ENCODE measurements around the gene BRD4. TPM values are rescaled to one million over a fixed set of nuclear protein-coding genes. Genes with fewer than 3 reads are reported as not detected.

The BRD4 gene
- total RNA-seq, 3 donors from 2014 or later = 102 to 113 (median 112) TPM

GRCh38 chr19:15196360-15197005, 135.9 kb downstream of the BRD4 start:
- Mint-ChIP-seq H3K27me3 (ENCODE audit: low read depth) (peaks cover 75% of the 10 kb centered on the region), H3K4me1 (ENCODE audit: low read depth) (peaks cover 25% of the 10 kb centered on the region), H3K4me3 (no peak overlapping the region), H3K36me3 (ENCODE audit: insufficient read depth) (no peaks in the 10 kb centered on the region), H3K9me3 (no peaks in the 10 kb centered on the region)
- ATAC-seq = no peak
- DNase-seq = no peak

DNA sequence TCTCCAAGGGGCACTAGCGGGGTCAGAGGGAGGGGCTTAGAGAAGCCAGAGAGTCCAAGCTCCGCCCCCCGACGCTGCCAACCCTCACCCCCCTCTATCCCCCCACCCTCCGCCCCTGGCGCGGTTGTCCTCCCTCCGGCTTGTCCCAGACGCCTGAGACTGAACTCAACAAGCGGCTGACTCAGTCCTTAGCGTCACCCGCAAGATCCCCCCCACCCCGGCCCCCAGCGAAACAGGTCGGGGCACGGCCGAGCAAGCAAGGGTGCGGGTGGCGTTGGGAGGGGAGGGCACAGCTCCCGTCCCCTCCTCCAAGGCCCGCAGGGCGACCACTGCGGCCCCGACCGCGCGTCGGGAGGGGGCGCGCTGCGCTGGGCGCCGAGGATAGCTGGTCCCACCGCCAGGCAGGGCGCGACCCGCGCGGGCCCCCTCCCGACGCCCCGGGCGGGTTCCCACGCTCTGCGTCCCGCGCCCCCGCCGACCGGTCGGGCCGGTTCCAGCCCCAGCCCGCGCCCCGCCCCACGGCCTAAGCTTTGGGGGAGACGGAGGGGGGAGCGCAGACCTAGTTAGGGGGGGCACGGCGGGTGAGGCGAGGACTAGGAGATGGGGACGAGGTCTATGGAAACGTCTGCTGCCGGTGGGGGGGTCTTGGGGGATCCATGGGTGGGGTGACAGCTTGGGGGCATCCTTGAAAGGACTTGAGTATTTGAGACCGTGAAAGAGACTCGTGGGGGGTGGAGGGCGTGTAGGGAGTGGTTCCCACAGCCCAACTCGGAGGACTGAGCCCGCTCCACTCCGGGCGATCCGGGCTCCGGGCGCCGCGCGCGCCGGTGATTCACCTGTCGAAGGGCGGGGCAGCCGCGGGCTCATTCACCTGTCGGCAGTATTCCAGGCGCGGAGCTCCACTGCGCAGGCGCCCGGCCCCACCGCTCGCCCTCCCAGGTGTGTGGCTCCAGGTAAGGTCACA, 136.7 kb downstream of the BRD4 start:
- peak; percentile 74 to 75 for ATAC-seq
- no peak overlapping the region for H3K4me3 Mint-ChIP-seq
- no peaks in the 10 kb centered on the region for H3K36me3 Mint-ChIP-seq (ENCODE audit: insufficient read depth)
- no peaks in the 10 kb centered on the region for H3K9me3 Mint-ChIP-seq
- DNase-seq = no peak
- H3K27me3 Mint-ChIP-seq (ENCODE audit: low read depth) = peaks cover 74% of the 10 kb centered on the region
- peaks cover 21% of the 10 kb centered on the region for H3K4me1 Mint-ChIP-seq (ENCODE audit: low read depth)

GRCh38 chr19:15194938-15195337, 137.4 kb downstream of the BRD4 start:
- Mint-ChIP-seq H3K4me1 (ENCODE audit: low read depth) (peaks cover 21% of the 10 kb centered on the region), H3K4me3 (no peak overlapping the region), H3K27me3 (ENCODE audit: low read depth) (peaks cover 72% of the 10 kb centered on the region), H3K9me3 (no peaks in the 10 kb centered on the region), H3K36me3 (ENCODE audit: insufficient read depth) (no peaks in the 10 kb centered on the region)
- DNase-seq = no peak
- no peak for ATAC-seq

DNA sequence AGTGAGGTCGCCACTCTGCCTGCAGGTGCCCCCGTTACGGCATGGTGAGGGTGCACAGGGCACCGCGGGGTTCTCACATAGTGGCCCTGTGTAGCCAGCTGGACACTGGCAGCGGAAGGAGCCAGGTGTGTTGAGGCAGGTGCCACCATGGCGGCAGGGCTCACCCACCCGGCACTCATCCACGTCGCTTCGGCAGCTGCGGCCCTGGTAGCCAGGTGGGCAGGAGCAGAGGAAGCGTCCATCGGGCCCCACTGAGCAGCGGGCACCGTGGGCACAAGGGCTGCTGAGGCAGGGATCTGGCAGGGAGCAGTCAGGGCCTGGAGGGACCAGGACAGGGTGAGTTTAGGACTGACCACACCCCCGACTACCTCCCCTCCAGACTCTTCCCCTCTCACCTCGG, 140.4 kb downstream of the BRD4 start:
- H3K4me3 Mint-ChIP-seq = no peak overlapping the region

GRCh38 chr19:15191514-15191913, 140.8 kb downstream of the BRD4 start:
- peaks cover 47% of the 10 kb centered on the region for H3K27me3 Mint-ChIP-seq (ENCODE audit: low read depth)
- peaks cover 6% of the 10 kb centered on the region for H3K4me1 Mint-ChIP-seq (ENCODE audit: low read depth)
- H3K9me3 Mint-ChIP-seq = no peaks in the 10 kb centered on the region
- H3K4me3 Mint-ChIP-seq = no peak overlapping the region
- no peak for DNase-seq
- H3K36me3 Mint-ChIP-seq (ENCODE audit: insufficient read depth) = no peaks in the 10 kb centered on the region
- ATAC-seq = no peak

More for the DNA sequence above, 140.4 kb downstream of the BRD4 start:
- ATAC-seq (no peak), DNase-seq (no peak)
- Mint-ChIP-seq H3K4me1 (ENCODE audit: low read depth) (peaks cover 8% of the 10 kb centered on the region), H3K36me3 (ENCODE audit: insufficient read depth) (no peaks in the 10 kb centered on the region), H3K9me3 (no peaks in the 10 kb centered on the region), H3K27me3 (ENCODE audit: low read depth) (peaks cover 52% of the 10 kb centered on the region)

- Mint-ChIP-seq H3K4me3 (no peak overlapping the region), H3K4me1 (ENCODE audit: low read depth) (no peaks in the 10 kb centered on the region), H3K27me3 (ENCODE audit: low read depth) (peaks cover 28% of the 10 kb centered on the region), H3K36me3 (ENCODE audit: insufficient read depth) (no peaks in the 10 kb centered on the region), H3K9me3 (no peaks in the 10 kb centered on the region)
- DNase-seq = no peak
- ATAC-seq = no peak
These were observed 143.5 kb downstream of the BRD4 start for GRCh38 chr19:15188851-15189250.

DNA sequence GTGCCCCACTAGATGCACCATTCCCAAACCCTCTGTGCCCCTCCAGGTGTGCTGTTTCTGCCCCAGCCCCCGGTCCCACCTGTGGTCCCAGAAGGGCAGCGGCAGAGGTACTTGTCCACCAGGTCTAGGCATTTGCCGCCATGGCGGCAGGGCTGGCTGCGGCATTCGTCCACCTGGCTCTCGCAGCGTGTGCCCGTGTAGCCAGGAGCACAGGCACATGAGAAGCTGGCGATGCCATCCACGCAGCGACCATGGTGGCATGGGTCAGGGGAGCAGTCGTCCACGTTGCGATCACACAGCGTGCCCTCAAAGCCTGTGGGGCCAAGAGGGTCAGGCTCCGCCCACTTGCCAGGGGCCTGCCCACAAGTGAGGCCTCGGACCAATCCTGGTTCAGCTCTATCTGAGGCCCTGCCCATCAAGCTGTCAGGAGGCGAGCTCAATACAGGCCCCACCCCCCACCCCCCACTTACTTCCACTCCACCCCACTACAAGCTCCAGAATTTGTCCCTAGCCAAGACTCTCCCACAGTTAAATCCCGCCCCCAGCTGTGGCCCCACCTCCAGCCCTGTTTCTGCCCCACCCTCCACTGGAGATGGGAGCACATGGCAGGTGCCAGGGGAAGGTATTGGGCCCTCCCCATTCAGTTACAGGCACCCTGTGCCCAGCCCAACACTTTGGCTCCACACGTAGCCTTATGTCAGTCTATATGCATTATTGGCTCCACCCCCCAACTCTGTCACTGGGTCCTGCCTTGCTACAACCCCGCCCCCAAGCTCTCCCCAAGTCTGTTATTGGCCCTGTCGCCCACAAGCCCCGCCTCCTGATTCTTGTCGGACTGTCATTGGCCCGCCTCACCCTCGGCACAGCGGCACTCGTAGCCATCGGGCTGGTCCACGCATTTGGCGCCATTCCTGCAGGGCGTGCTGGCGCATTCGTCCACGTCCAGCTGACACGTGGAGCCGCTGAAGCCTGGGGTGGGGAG, 145.0 kb downstream of the BRD4 start:
- Mint-ChIP-seq H3K9me3 (no peaks in the 10 kb centered on the region), H3K4me1 (ENCODE audit: low read depth) (no peaks in the 10 kb centered on the region), H3K27me3 (ENCODE audit: low read depth) (peaks cover 14% of the 10 kb centered on the region), H3K36me3 (ENCODE audit: insufficient read depth) (no peaks in the 10 kb centered on the region), H3K4me3 (no peak overlapping the region)
- DNase-seq (no peak), ATAC-seq (peak; percentile 58 to 59)

Other genes with a start within 250 kb of the BRD4 start
- gene SYDE1, start 225.1 kb downstream of the BRD4 start, total RNA-seq = under 1 TPM; 0.49 to 0.76 (median 0.63) TPM
- under 1 TPM; 0.16 to 0.27 (median 0.18) TPM for gene NOTCH3, start 131.5 kb downstream of the BRD4 start, total RNA-seq
- gene EPHX3, start 100.1 kb downstream of the BRD4 start, total RNA-seq = under 1 TPM in 1 of 3 donors, not detected in 2; 0.29 TPM
- gene AKAP8, start 47.2 kb upstream of the BRD4 start, total RNA-seq = 10 to 100 TPM; 83.0 to 88.8 (median 88.0) TPM
- 10 to 100 TPM; 65.3 to 67.6 (median 65.5) TPM for gene AKAP8L, start 86.4 kb upstream of the BRD4 start, total RNA-seq
- gene WIZ, start 117.4 kb upstream of the BRD4 start, total RNA-seq = 10 to 100 TPM; 50.5 to 54.4 (median 53.8) TPM
- gene RASAL3, start 132.0 kb upstream of the BRD4 start, total RNA-seq = 100 to 1,000 TPM in 2 of 3 donors, 10 to 100 TPM in 1; 91.0 to 112 (median 106) TPM
- gene PGLYRP2, start 147.0 kb upstream of the BRD4 start, total RNA-seq = under 1 TPM in 1 of 3 donors, not detected in 2; 0.08 TPM
- gene CYP4F22, start 176.0 kb upstream of the BRD4 start, total RNA-seq = under 1 TPM; 0.57 to 0.82 (median 0.78) TPM

All from activated T-cell treated with anti-CD3 and anti-CD28 coated beads, Interleukin-2, amount 50 U/mL, for 4 hours (primary cell).